ENCODE measurements around the gene MSI1. TPM values are rescaled to one million over a fixed set of nuclear protein-coding genes. Genes with fewer than 3 reads are reported as not detected.

Gene MSI1
- total RNA-seq, 1 experiment from 2014 or later = 26.0 TPM

GRCh38 chr12:120332523-120332922 is 36.4 kb downstream of the MSI1 start (continued):
- TF ChIP-seq REST (IDR thresholded peaks at IDR 0.05; ENCODE audit: low read depth) (no peak), JUND (IDR thresholded peaks at IDR 0.05) (no peak), EZH2 (IDR thresholded peaks at IDR 0.05) (no peak)

GRCh38 chr12:120332041-120332440 is 36.9 kb downstream of the MSI1 start:
- Histone ChIP-seq H3K27ac (ENCODE audit: low read depth, low read length) (no peak overlapping the region), H3K4me3 (replicated peaks in 1 of 2; ENCODE audit: low read depth in 1 of 2, low read length in 2 of 2) (no peak overlapping the region), H3K4me1 (ENCODE audit: control insufficient read depth in 1 of 2, insufficient read depth in 2 of 2, low read length in 2 of 2) (no peaks in the 10 kb centered on the region), H3K27me3 (ENCODE audit: insufficient read depth, low read length) (no peaks in the 10 kb centered on the region), H2AFZ (ENCODE audit: low read depth, low read length, poor library complexity, severe bottlenecking) (no peak overlapping the region), H3K4me2 (ENCODE audit: low read length) (no peak overlapping the region), H4K20me1 (ENCODE audit: insufficient read depth) (no peaks in the 10 kb centered on the region), H3K36me3 (ENCODE audit: control insufficient read depth in 1 of 2, insufficient read depth in 2 of 2, low read length in 2 of 2) (no peaks in the 10 kb centered on the region), H3K9me3 (ENCODE audit: control insufficient read depth in 1 of 2, insufficient read depth in 1 of 2, low read depth in 1 of 2, low read length in 2 of 2) (no peaks in the 10 kb centered on the region), H3K79me2 (ENCODE audit: insufficient read depth, low read length) (no peaks in the 10 kb centered on the region), H3K9ac (ENCODE audit: low read length) (no peak overlapping the region), H3K9me2 (ENCODE audit: insufficient read depth) (no peaks in the 10 kb centered on the region)
- no peak for ATAC-seq
- RAD21 ChIA-PET (ENCODE audit: low non-redundant PET in 1 of 2, low total read pairs in 2 of 2, uncharacterized antibody in 2 of 2, unreplicated experiment in 2 of 2) = no interaction called here
- BruUV-seq (replicated peaks) = no TSS peak
- CTCF ChIA-PET = no interaction called here
- POLR2A ChIA-PET = no interaction called here
- TF ChIP-seq REST (IDR thresholded peaks at IDR 0.05; ENCODE audit: low read depth) = no peak
- no peak for TF ChIP-seq ATF3 (IDR thresholded peaks at IDR 0.05)
- TF ChIP-seq EZH2 (IDR thresholded peaks at IDR 0.05) = no peak
- TF ChIP-seq POLR2A (IDR thresholded peaks at IDR 0.05; ENCODE audit: borderline replicate concordance, extremely low read depth, insufficient read depth, insufficient read length) = no peak
- TF ChIP-seq ZNF274 (IDR thresholded peaks at IDR 0.05; ENCODE audit: low read depth, low read length) = no peak
- TF ChIP-seq JUND (IDR thresholded peaks at IDR 0.05) = no peak
- no peak for TF ChIP-seq CTCF (IDR thresholded peaks at IDR 0.05 in 2 of 3, conservative IDR thresholded peaks at IDR 0.05 in 1 of 3; ENCODE audit: borderline replicate concordance in 1 of 3, insufficient read depth in 1 of 3, low read depth in 2 of 3, low read length in 2 of 3)
- no peak for TF ChIP-seq RAD21 (IDR thresholded peaks at IDR 0.05; ENCODE audit: low read depth)
- no peak for TF ChIP-seq SIN3A (IDR thresholded peaks at IDR 0.05; ENCODE audit: low read depth)
- TF ChIP-seq ZFX (IDR thresholded peaks at IDR 0.05) = no peak
- no peak for TF ChIP-seq YY1 (IDR thresholded peaks at IDR 0.05; ENCODE audit: extremely low read depth, insufficient replicate concordance, low read depth, low read length)
- TF ChIP-seq TCF7L2 (IDR thresholded peaks at IDR 0.05; ENCODE audit: borderline replicate concordance, extremely low read depth, insufficient read depth, insufficient read length) = no peak
- TF ChIP-seq MAX (IDR thresholded peaks at IDR 0.05) = no peak
- intact Hi-C loops (cut with micrococcal nuclease) = loop anchor here (10.0 kb wide), 1 partner anchor 383 kb away; the partner anchor contains the start of gene UNC119B
- DNase-seq (ENCODE audit: low read depth, low spot score) = no peak
